ENCODE measurements around the gene CACYBP.

CACYBP gene

GRCh38 chr1:175050992-175051391, 51.2 kb downstream of the CACYBP start:
- no peak overlapping the region for H3K9ac ChIP-seq (ENCODE audit: low read depth in 1 of 2, low read length in 2 of 2)
- no peaks in the 10 kb centered on the region for H3K9me3 ChIP-seq (ENCODE audit: control insufficient read depth in 2 of 2, low read length in 2 of 2)
- no peaks in the 10 kb centered on the region for H3K27me3 ChIP-seq (ENCODE audit: control insufficient read depth in 2 of 2, insufficient read depth in 2 of 2, low read length in 2 of 2)
- H3K27ac ChIP-seq (ENCODE audit: low read depth in 2 of 2, low read length in 2 of 2) = no peak overlapping the region
- no peaks in the 10 kb centered on the region for H3K36me3 ChIP-seq (ENCODE audit: control insufficient read depth in 2 of 2, insufficient read depth in 2 of 2, low read length in 2 of 2)
- no peak overlapping the region for H3K4me3 ChIP-seq (ENCODE audit: low read length in 2 of 2)
- no peaks in the 10 kb centered on the region for H3K4me1 ChIP-seq (ENCODE audit: control insufficient read depth in 2 of 2, insufficient read depth in 2 of 2, low read length in 2 of 2)

GRCh38 chr1:175054736-175055135, 55.0 kb downstream of the CACYBP start:
- Histone ChIP-seq H3K36me3 (ENCODE audit: control insufficient read depth in 2 of 2, insufficient read depth in 2 of 2, low read length in 2 of 2) (no peaks in the 10 kb centered on the region), H3K4me1 (ENCODE audit: control insufficient read depth in 2 of 2, insufficient read depth in 2 of 2, low read length in 2 of 2) (no peaks in the 10 kb centered on the region), H3K27ac (ENCODE audit: low read depth in 2 of 2, low read length in 2 of 2) (no peak overlapping the region), H3K4me3 (ENCODE audit: low read length in 2 of 2) (no peak overlapping the region), H3K9me3 (ENCODE audit: control insufficient read depth in 2 of 2, low read length in 2 of 2) (no peaks in the 10 kb centered on the region), H3K27me3 (ENCODE audit: control insufficient read depth in 2 of 2, insufficient read depth in 2 of 2, low read length in 2 of 2) (no peaks in the 10 kb centered on the region), H3K9ac (ENCODE audit: low read depth in 1 of 2, low read length in 2 of 2) (no peak overlapping the region)
